Measurements from ENCODE around the gene CSF2.

The CSF2 gene

GRCh38 chr5:132074772-132075718, 1.5 kb downstream of the CSF2 start:
- Histone ChIP-seq H3K4me3 (ENCODE audit: low read length) (no peak overlapping the region), H3K27me3 (ENCODE audit: control insufficient read depth, low read length) (no peaks in the 10 kb centered on the region; the same call in 1 of the 2 replicates)
- TF ChIP-seq EZH2phosphoT487 (IDR thresholded peaks at IDR 0.05; ENCODE audit: borderline replicate concordance, low read length) (no peak), CTCF (IDR thresholded peaks at IDR 0.05; ENCODE audit: low read depth, low read length, poor library complexity, severe bottlenecking) (no peak)

GRCh38 chr5:132075719-132076077, 2.1 kb downstream of the CSF2 start:
- Histone ChIP-seq H3K4me3 (ENCODE audit: low read length) (no peak overlapping the region), H3K4me2 (ENCODE audit: low read length) (no peak overlapping the region), H3K27ac (ENCODE audit: low read depth, low read length) (no peak overlapping the region), H4K20me1 (ENCODE audit: control insufficient read depth, insufficient read depth, low read depth, low read length) (no peaks in the 10 kb centered on the region), H3K36me3 (ENCODE audit: control insufficient read depth, low read length) (no peaks in the 10 kb centered on the region), H3K9me3 (ENCODE audit: control insufficient read depth, insufficient read depth, low read length) (no peaks in the 10 kb centered on the region), H3K9me2 (replicated peaks; ENCODE audit: control insufficient read depth, low read length) (no peaks in the 10 kb centered on the region), H3K79me2 (ENCODE audit: control insufficient read depth, low read length) (no peaks in the 10 kb centered on the region), H3K27me3 (ENCODE audit: control insufficient read depth, low read length) (no peaks in the 10 kb centered on the region; the same call in 1 of the 2 replicates), H3F3A (ENCODE audit: control insufficient read depth, insufficient read depth) (no peaks in the 10 kb centered on the region), H3K4me1 (ENCODE audit: control insufficient read depth, low read length) (no peaks in the 10 kb centered on the region)
- TF ChIP-seq CTCF (IDR thresholded peaks at IDR 0.05; ENCODE audit: low read depth, low read length, poor library complexity, severe bottlenecking), result no peak
- no peak for TF ChIP-seq EZH2phosphoT487 (IDR thresholded peaks at IDR 0.05; ENCODE audit: borderline replicate concordance, low read length)

More at GRCh38 chr5:132074772-132075718, 1.5 kb downstream of the CSF2 start:
- Histone ChIP-seq H3K4me2 (ENCODE audit: low read length) (no peak overlapping the region), H3K79me2 (ENCODE audit: control insufficient read depth, low read length) (no peaks in the 10 kb centered on the region), H3K9me3 (ENCODE audit: control insufficient read depth, insufficient read depth, low read length) (no peaks in the 10 kb centered on the region), H4K20me1 (ENCODE audit: control insufficient read depth, insufficient read depth, low read depth, low read length) (no peaks in the 10 kb centered on the region), H3K4me1 (ENCODE audit: control insufficient read depth, low read length) (no peaks in the 10 kb centered on the region), H3K9me2 (replicated peaks; ENCODE audit: control insufficient read depth, low read length) (no peaks in the 10 kb centered on the region), H3K36me3 (ENCODE audit: control insufficient read depth, low read length) (no peaks in the 10 kb centered on the region), H3F3A (ENCODE audit: control insufficient read depth, insufficient read depth) (no peaks in the 10 kb centered on the region), H3K27ac (ENCODE audit: low read depth, low read length) (no peak overlapping the region)

GRCh38 chr5:132076202-132076830, 2.7 kb downstream of the CSF2 start:
- Histone ChIP-seq H3F3A (ENCODE audit: control insufficient read depth, insufficient read depth) (no peaks in the 10 kb centered on the region), H3K9me2 (replicated peaks; ENCODE audit: control insufficient read depth, low read length) (no peaks in the 10 kb centered on the region), H3K4me3 (ENCODE audit: low read length) (no peak overlapping the region), H3K9me3 (ENCODE audit: control insufficient read depth, insufficient read depth, low read length) (no peaks in the 10 kb centered on the region), H3K27me3 (ENCODE audit: control insufficient read depth, low read length) (no peaks in the 10 kb centered on the region; the same call in 1 of the 2 replicates), H3K4me2 (ENCODE audit: low read length) (no peak overlapping the region), H3K79me2 (ENCODE audit: control insufficient read depth, low read length) (no peaks in the 10 kb centered on the region), H3K36me3 (ENCODE audit: control insufficient read depth, low read length) (no peaks in the 10 kb centered on the region), H3K27ac (ENCODE audit: low read depth, low read length) (no peak overlapping the region), H3K4me1 (ENCODE audit: control insufficient read depth, low read length) (no peaks in the 10 kb centered on the region), H4K20me1 (ENCODE audit: control insufficient read depth, insufficient read depth, low read depth, low read length) (no peaks in the 10 kb centered on the region)
- no peak for TF ChIP-seq EZH2phosphoT487 (IDR thresholded peaks at IDR 0.05; ENCODE audit: borderline replicate concordance, low read length)
- TF ChIP-seq CTCF (IDR thresholded peaks at IDR 0.05; ENCODE audit: low read depth, low read length, poor library complexity, severe bottlenecking), result no peak

All from DOHH2 (cell line).